ENCODE results near the gene HMGN4.

The HMGN4 gene

DNA sequence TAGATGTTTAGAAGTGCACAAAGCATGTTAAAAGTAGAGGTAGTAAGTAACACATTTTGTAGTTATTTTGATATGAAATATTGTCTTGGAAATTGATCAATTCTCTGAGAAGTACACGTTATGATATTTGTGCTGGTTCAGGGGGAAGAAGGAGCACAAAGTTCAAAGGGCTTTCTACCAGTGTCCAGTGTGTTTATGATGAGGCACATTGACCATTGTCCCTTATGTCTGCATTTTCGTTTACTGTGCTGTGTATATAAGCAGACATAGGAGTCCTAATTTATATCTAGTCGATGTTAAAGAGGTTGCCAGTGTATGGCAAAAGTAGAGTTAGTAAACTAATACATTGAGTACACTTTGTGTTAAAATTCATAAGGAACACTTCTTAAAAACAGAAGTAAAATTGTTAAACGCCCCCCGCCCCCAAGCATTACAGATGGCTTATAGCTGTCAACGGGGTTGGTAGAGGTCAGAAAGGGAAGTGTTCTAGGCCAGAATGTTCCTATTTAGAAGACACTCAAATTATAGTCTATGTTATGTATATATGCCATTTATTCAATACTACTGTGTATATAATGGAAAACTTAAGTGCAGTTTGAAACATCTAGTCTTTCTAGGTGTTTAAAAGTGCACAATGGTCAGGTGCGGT lies 13.3 kb upstream of the HMGN4 start:
- TF ChIP-seq CTCF (IDR thresholded peaks at IDR 0.05; ENCODE audit: low read length) (no peak), EZH2 (optimal IDR thresholded peaks at IDR 0.05; ENCODE audit: low read depth, low read length) (no peak), EZH2phosphoT487 (IDR thresholded peaks at IDR 0.05; ENCODE audit: low read length) (no peak)
- H2AFZ ChIP-seq (ENCODE audit: low read length): no peak overlapping the region
- H3K27ac ChIP-seq (ENCODE audit: low read length): no peak overlapping the region
- H3K9ac ChIP-seq (ENCODE audit: low read length): no peak overlapping the region
- DNase-seq: no peak
- H3K4me3 ChIP-seq (ENCODE audit: low read length): no peak overlapping the region
- peaks cover 7% of the 10 kb centered on the region for H3K4me1 ChIP-seq (ENCODE audit: low read length)
- H3K4me2 ChIP-seq (ENCODE audit: low read depth, low read length): no peak overlapping the region
- no peaks in the 10 kb centered on the region for H3K9me3 ChIP-seq (replicated peaks; ENCODE audit: insufficient read depth, low read length)
- H3K36me3 ChIP-seq (replicated peaks; ENCODE audit: insufficient read depth, low read length): no peaks in the 10 kb centered on the region
- H3F3A ChIP-seq (ENCODE audit: insufficient read depth, low read length): peaks cover 9% of the 10 kb centered on the region
- H4K20me1 ChIP-seq (ENCODE audit: insufficient read depth, low read length): no peaks in the 10 kb centered on the region
- H3K27me3 ChIP-seq (replicated peaks; ENCODE audit: insufficient read depth, low read length): no peaks in the 10 kb centered on the region
- no peaks in the 10 kb centered on the region for H3K9me2 ChIP-seq (replicated peaks; ENCODE audit: insufficient read depth, low read length)
- no peaks in the 10 kb centered on the region for H3K79me2 ChIP-seq (ENCODE audit: low read length)

- no peak for DNase-seq
- Histone ChIP-seq H3K9ac (ENCODE audit: low read length) (no peak overlapping the region), H4K20me1 (ENCODE audit: insufficient read depth, low read length) (no peaks in the 10 kb centered on the region), H3K9me3 (replicated peaks; ENCODE audit: insufficient read depth, low read length) (no peaks in the 10 kb centered on the region), H3K4me1 (ENCODE audit: low read length) (no peaks in the 10 kb centered on the region), H3K27me3 (replicated peaks; ENCODE audit: insufficient read depth, low read length) (no peaks in the 10 kb centered on the region), H3K79me2 (ENCODE audit: low read length) (no peaks in the 10 kb centered on the region), H3F3A (ENCODE audit: insufficient read depth, low read length) (peaks cover 6% of the 10 kb centered on the region), H2AFZ (ENCODE audit: low read length) (no peak overlapping the region), H3K27ac (ENCODE audit: low read length) (no peak overlapping the region), H3K4me3 (ENCODE audit: low read length) (no peak overlapping the region), H3K36me3 (replicated peaks; ENCODE audit: insufficient read depth, low read length) (no peaks in the 10 kb centered on the region), H3K9me2 (replicated peaks; ENCODE audit: insufficient read depth, low read length) (no peaks in the 10 kb centered on the region), H3K4me2 (ENCODE audit: low read depth, low read length) (no peak overlapping the region)
- TF ChIP-seq EZH2phosphoT487 (IDR thresholded peaks at IDR 0.05; ENCODE audit: low read length) (no peak), EZH2 (optimal IDR thresholded peaks at IDR 0.05; ENCODE audit: low read depth, low read length) (no peak)
These were observed 12.3 kb upstream of the HMGN4 start for GRCh38 chr6:26525838-26526237.

DNA sequence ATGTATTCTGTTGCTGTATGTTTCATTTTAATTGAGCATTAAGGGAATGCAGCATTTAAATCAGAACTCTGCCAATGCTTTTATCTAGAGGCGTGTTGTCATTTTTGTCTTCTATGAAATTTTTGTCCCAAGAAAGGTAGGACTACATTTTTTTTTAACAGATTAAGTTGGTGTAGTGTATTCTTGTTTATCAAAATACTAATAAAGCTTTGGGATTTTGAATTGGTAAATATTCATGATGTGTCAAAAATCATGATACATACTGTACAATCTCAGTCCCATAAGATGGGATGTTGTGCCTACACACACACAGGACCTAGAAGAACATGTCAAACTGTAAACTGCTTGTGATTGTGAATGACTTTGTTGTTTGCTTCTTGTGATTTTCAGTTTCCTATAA lies 11.2 kb upstream of the HMGN4 start:
- TF ChIP-seq CTCF (IDR thresholded peaks at IDR 0.05; ENCODE audit: low read length) (no peak), EZH2 (optimal IDR thresholded peaks at IDR 0.05; ENCODE audit: low read depth, low read length) (no peak), EZH2phosphoT487 (IDR thresholded peaks at IDR 0.05; ENCODE audit: low read length) (no peak)

GRCh38 chr6:26530203-26530602 lies 8.0 kb upstream of the HMGN4 start:
- no peak overlapping the region for H3K9ac ChIP-seq (ENCODE audit: low read length)
- H3K4me1 ChIP-seq (ENCODE audit: low read length): peaks cover 19% of the 10 kb centered on the region
- H3K9me3 ChIP-seq (replicated peaks; ENCODE audit: insufficient read depth, low read length): no peaks in the 10 kb centered on the region
- no peak overlapping the region for H3K27ac ChIP-seq (ENCODE audit: low read length)
- no peak overlapping the region for H3K4me3 ChIP-seq (ENCODE audit: low read length)
- no peaks in the 10 kb centered on the region for H3K36me3 ChIP-seq (replicated peaks; ENCODE audit: insufficient read depth, low read length)
- no peak for DNase-seq
- no peaks in the 10 kb centered on the region for H4K20me1 ChIP-seq (ENCODE audit: insufficient read depth, low read length)
- H3F3A ChIP-seq (ENCODE audit: insufficient read depth, low read length): peaks cover 27% of the 10 kb centered on the region
- no peak overlapping the region for H2AFZ ChIP-seq (ENCODE audit: low read length)
- TF ChIP-seq EZH2phosphoT487 (IDR thresholded peaks at IDR 0.05; ENCODE audit: low read length): no peak
- no peaks in the 10 kb centered on the region for H3K9me2 ChIP-seq (replicated peaks; ENCODE audit: insufficient read depth, low read length)
- H3K27me3 ChIP-seq (replicated peaks; ENCODE audit: insufficient read depth, low read length): no peaks in the 10 kb centered on the region
- H3K4me2 ChIP-seq (ENCODE audit: low read depth, low read length): no peak overlapping the region
- H3K79me2 ChIP-seq (ENCODE audit: low read length): no peaks in the 10 kb centered on the region

More for the DNA sequence above, 11.2 kb upstream of the HMGN4 start:
- Histone ChIP-seq H3K27ac (ENCODE audit: low read length) (no peak overlapping the region), H3F3A (ENCODE audit: insufficient read depth, low read length) (peaks cover 3% of the 10 kb centered on the region), H3K9me2 (replicated peaks; ENCODE audit: insufficient read depth, low read length) (no peaks in the 10 kb centered on the region), H3K79me2 (ENCODE audit: low read length) (no peaks in the 10 kb centered on the region), H3K4me1 (ENCODE audit: low read length) (peaks cover 3% of the 10 kb centered on the region), H3K4me3 (ENCODE audit: low read length) (no peak overlapping the region), H3K9ac (ENCODE audit: low read length) (no peak overlapping the region), H2AFZ (ENCODE audit: low read length) (no peak overlapping the region), H3K27me3 (replicated peaks; ENCODE audit: insufficient read depth, low read length) (no peaks in the 10 kb centered on the region), H3K36me3 (replicated peaks; ENCODE audit: insufficient read depth, low read length) (no peaks in the 10 kb centered on the region), H4K20me1 (ENCODE audit: insufficient read depth, low read length) (no peaks in the 10 kb centered on the region), H3K4me2 (ENCODE audit: low read depth, low read length) (no peak overlapping the region), H3K9me3 (replicated peaks; ENCODE audit: insufficient read depth, low read length) (no peaks in the 10 kb centered on the region)
- DNase-seq: no peak
